Peyer's patch (tissue), 4 donors: ENCODE results near the gene RAB5IF. TPM values are rescaled to one million over a fixed set of nuclear protein-coding genes. Genes with fewer than 3 reads are reported as not detected.

Source experiments
- DNase-seq, 3 donors: peaks; one replicate each; pipeline ENCODE4 v3.0.0-alpha.2; 2017 to 2019
- H3K27ac ChIP-seq, 4 donors: fragments of 200-600 bp; sonication (generic); one replicate each; pipeline ENCODE4 v1.5.1; 2016 to 2019
- H3K27me3 ChIP-seq, 2 donors: fragments of 200-600 bp; sonication (generic); one replicate each; pipeline ENCODE4 v1.5.1; 2019
- H3K36me3 ChIP-seq, 3 donors: fragments of 200-600 bp; sonication (generic); one replicate each; pipeline ENCODE4 v1.5.1; 2016 to 2019
- H3K4me1 ChIP-seq, 4 donors: fragments of 200-600 bp; sonication (generic); one replicate each; pipeline ENCODE4 v1.5.1; 2016 to 2019
- H3K4me3 ChIP-seq, 4 donors: fragments of 200-600 bp; sonication (generic); 1 replicate in 3 of 4; 2 replicates in 1 of 4; pipeline ENCODE4 v1.5.1; 2016 to 2019; ENCODE audit warnings: mild to moderate bottlenecking in 1 of 4
- H3K9me3 ChIP-seq, 4 donors: fragments of 200-600 bp; sonication (generic); one replicate each; pipeline ENCODE4 v1.5.1; 2016 to 2019; ENCODE audit warnings: mild to moderate bottlenecking in 1 of 4
- POLR2A ChIP-seq, 2 donors: fragments of 450-650 bp; IDR thresholded peaks; one replicate each; pipeline ENCODE4 v1.5.1; 2017; ENCODE audit warnings: antibody characterized with exemption in 2 of 2, mild to moderate bottlenecking in 2 of 2, moderate library complexity in 2 of 2
- total RNA-seq, 4 donors: library from RNA; depleted of rRNA; stranded (reverse); fragments of >200 nt; gene quantifications; one replicate each; pipeline ENCODE4 v1.1.0, GENCODE V29; 2016
- TF ChIP-seq, protein P1 (sequence below), 6 experiments: fragments of 450-650 bp in 4 of 6; fragments of 200-600 bp in 2 of 6; sonication (generic) in 1 of 6; IDR thresholded peaks; one replicate each; pipeline ENCODE4 v1.5.1; 2017 to 2019; ENCODE audit warnings: antibody characterized with exemption in 6 of 6, mild to moderate bottlenecking in 3 of 6, moderate library complexity in 1 of 6

RAB5IF gene
- total RNA-seq, 4 donors from 2014 or later = 55.6 to 193 (median 105) TPM

DNA sequence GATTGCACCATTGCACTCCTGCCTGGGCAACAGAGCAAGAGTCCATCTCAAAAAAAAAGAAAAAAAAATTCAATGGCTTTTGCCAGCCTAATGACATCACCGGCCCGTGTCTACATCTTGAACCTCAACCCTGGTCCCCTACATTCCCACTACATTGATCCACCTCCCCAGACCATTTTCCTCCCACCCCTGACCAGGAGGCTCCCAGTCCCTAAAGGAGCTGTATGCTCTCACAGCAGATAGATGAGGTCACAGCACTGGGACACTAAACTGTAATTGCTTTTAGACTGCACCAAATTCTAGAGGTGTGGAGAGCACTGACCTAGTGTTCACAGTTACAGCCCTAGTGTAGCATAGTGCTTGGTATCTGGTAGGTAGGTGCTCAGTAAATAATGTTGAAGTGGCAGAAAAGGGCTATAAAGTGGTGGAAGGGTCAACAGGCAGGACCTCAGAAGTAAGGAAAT lies 21.5 kb upstream of the RAB5IF start:
- no peaks in the 10 kb centered on the region for H3K9me3 ChIP-seq
- no peak overlapping the region for H3K4me3 ChIP-seq
- no peak overlapping the region for H3K27ac ChIP-seq
- H3K4me1 ChIP-seq = no peaks in the 10 kb centered on the region
- TF ChIP-seq, protein P1, sequence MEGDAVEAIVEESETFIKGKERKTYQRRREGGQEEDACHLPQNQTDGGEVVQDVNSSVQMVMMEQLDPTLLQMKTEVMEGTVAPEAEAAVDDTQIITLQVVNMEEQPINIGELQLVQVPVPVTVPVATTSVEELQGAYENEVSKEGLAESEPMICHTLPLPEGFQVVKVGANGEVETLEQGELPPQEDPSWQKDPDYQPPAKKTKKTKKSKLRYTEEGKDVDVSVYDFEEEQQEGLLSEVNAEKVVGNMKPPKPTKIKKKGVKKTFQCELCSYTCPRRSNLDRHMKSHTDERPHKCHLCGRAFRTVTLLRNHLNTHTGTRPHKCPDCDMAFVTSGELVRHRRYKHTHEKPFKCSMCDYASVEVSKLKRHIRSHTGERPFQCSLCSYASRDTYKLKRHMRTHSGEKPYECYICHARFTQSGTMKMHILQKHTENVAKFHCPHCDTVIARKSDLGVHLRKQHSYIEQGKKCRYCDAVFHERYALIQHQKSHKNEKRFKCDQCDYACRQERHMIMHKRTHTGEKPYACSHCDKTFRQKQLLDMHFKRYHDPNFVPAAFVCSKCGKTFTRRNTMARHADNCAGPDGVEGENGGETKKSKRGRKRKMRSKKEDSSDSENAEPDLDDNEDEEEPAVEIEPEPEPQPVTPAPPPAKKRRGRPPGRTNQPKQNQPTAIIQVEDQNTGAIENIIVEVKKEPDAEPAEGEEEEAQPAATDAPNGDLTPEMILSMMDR (IDR thresholded peaks at IDR 0.05) = no peak
- TF ChIP-seq POLR2A (IDR thresholded peaks at IDR 0.05) = no peak
- H3K36me3 ChIP-seq = peaks cover 0 to 23% (median 0%) of the 10 kb centered on the region in 3 donors
- H3K27me3 ChIP-seq = no peaks in the 10 kb centered on the region
- DNase-seq = no peak

DNA sequence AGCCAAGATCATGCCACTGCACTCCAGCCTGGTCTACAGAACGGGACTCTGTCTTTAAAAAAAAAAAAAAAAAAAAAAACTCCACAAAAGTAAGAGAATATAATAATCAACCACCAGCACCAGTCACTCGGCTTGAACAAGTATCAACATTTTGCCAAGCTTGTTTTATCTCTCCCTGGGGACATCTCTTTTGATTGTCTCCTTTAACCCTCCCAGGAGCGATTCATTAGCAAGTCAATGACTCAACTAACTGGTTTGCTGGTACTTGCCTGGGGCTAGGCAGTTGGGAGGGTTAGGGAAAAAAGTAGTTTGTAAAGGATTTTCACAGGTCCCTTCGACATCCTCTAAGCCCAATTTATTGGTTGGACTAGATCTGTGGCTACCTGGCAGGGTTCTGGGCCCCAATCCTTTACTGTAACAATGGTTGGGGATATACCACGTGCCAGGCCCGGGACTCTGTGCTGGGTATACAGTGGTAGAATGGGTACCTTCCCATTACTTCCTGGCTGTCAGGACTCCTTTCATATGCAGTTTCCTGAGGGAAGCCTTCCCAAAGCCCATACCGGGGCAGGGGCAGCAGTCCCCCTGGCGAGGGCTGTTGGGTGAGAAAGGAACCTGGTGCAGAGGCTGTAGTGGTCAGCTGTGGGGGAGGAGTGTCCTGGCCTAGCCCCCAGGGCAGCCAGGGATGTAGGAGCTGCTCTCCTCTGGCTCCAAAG lies 20.0 kb upstream of the RAB5IF start:
- Histone ChIP-seq H3K9me3 (no peaks in the 10 kb centered on the region), H3K36me3 (peaks cover 0 to 10% (median 0%) of the 10 kb centered on the region in 3 donors), H3K4me1 (no peaks in the 10 kb centered on the region), H3K27ac (no peak overlapping the region), H3K27me3 (no peaks in the 10 kb centered on the region), H3K4me3 (no peak overlapping the region)
- TF ChIP-seq, protein P1 (IDR thresholded peaks at IDR 0.05) = no peak
- DNase-seq = no peak

DNA sequence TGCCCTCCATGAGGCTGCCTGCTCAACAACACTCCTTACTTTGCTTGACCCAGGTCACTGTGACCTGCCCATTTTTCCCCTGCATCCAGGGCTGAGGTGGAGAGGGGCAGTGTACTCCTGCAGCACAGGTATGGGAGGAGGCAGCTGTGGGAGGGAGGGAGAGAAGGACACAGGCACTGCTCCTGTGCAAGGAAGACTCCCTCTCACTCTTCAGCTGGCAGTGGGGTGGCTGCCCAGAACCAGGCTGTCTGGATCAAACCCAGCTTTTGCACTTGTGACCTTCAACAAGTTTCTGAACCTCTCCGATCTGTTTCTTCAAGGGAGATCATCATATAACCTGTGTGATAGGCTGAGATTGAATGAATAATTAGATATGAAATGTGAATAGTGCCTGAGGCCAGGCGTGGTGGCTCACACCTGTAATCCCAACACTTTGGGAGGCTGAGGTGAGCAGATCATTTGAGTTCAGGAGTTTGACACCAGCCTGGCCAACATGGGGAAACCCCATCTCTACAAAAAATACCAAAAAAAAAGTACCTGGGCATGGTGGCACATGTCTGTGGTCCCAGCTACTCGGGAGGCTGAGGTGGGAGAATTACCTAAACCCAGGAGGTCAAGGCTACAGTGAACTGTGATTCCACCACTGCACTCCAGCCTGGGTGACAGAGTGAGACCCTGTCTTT lies 18.1 kb upstream of the RAB5IF start:
- Histone ChIP-seq H3K4me3 (no peak overlapping the region), H3K4me1 (no peaks in the 10 kb centered on the region), H3K27ac (peak overlapping the region in 1 of 4 donors; percentile 5), H3K27me3 (no peaks in the 10 kb centered on the region), H3K9me3 (no peaks in the 10 kb centered on the region), H3K36me3 (peaks cover 0 to 9% (median 0%) of the 10 kb centered on the region in 3 donors)
- no peak for DNase-seq
- TF ChIP-seq, protein P1 (IDR thresholded peaks at IDR 0.05) = no peak
- no peak for TF ChIP-seq POLR2A (IDR thresholded peaks at IDR 0.05)

DNA sequence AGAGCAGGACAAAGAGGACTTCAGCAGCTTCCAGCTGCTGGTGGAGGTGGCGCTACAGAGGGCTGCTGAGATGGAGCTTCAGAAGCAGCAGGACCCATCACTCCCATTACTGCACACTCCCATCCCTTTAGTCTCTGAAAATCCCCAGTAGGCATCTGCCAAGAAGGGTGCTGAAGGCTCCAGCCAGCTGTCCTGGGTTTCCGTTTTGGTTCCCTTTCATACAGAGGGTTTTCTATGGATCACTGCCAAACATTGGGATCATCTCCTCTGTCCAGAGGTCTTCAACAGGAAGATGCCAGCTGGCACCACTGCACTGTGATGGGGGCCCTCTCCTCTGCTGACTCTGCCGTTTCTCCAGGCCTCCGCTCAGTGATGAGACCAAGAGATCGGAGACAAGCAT lies 14.3 kb upstream of the RAB5IF start:
- H3K4me1 ChIP-seq = peaks cover 0 to 11% (median 4%) of the 10 kb centered on the region in 4 donors
- no peaks in the 10 kb centered on the region for H3K27me3 ChIP-seq
- H3K36me3 ChIP-seq = peaks cover 0 to 4% (median 0%) of the 10 kb centered on the region in 3 donors
- DNase-seq = no peak
- no peak overlapping the region for H3K4me3 ChIP-seq
- TF ChIP-seq, protein P1 (IDR thresholded peaks at IDR 0.05) = no peak
- TF ChIP-seq POLR2A (IDR thresholded peaks at IDR 0.05) = no peak
- peak overlapping the region in 1 of 4 donors; percentile 25 for H3K27ac ChIP-seq
- no peaks in the 10 kb centered on the region for H3K9me3 ChIP-seq

DNA sequence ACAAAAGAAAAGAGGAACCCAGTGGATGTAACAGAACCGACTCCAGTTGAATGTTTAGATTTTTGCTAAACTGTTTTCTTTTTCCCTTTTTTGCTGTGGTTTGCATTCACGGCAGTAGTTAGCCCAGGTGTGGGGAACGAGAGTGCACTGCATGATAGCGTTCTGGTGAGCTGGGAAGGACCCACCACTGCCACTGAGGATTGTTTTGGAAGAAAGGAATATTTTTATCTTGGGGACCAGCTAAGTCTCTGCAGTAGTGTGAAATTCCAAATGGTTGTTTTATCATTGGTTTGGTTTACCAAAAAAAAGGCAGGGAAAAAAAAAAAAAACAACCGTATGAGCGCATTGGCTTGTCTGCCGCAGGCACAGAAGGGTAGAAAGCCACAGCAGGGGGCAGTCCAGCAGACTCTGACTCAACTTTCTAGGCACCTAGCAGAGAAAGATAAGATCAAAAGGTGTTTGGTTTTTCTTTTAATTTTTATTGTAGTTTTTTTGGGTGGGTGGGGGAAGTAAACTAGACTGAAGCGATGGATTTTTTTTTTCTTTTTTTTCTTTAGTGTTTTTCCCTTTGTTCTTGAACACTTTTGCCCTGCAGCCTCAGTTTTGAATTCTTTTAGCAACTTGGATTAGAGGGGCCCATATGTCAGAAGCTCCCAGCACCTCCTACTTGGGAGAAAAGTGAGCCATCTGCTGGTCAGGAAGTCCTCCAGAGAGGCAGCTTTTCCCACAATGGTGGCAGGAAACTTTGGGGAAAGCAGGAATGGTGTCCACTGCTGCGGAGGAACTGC lies 13.5 kb upstream of the RAB5IF start:
- peaks cover 0 to 4% (median 0%) of the 10 kb centered on the region in 3 donors for H3K36me3 ChIP-seq
- no peak overlapping the region for H3K4me3 ChIP-seq
- no peaks in the 10 kb centered on the region for H3K9me3 ChIP-seq
- no peak for DNase-seq
- H3K27me3 ChIP-seq = no peaks in the 10 kb centered on the region
- peak overlapping the region in 1 of 4 donors; percentile 13 for H3K27ac ChIP-seq
- no peak for TF ChIP-seq POLR2A (IDR thresholded peaks at IDR 0.05)
- TF ChIP-seq, protein P1 (IDR thresholded peaks at IDR 0.05) = peak in 4 of 6 experiments; percentile 16 to 32 (median 26)
- peaks cover 0 to 11% (median 5%) of the 10 kb centered on the region in 4 donors for H3K4me1 ChIP-seq
